ENCODE results near the gene HMOX2.

HMOX2 gene

DNA sequence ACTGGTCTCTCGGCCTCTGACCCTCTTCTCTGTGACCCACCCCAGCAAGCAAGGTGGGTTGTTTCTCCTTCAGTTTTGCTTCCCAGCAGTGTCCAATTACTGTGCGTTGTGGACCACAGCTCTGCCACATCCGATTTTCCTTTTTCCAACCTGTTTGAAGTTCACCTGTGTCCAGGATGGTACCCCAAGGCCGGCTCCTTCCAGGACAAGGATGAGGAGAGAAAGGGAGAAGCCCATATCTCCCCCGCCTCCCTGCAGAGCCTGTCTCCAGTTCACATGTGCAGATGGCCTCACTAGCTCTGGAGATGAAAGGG, 15.3 kb upstream of the HMOX2 start:
- DNase-seq (ENCODE audit: extremely low spot score) = no peak
- ChIA-PET POLR2A (no interaction called here), CTCF (interaction anchor here (0.6 kb wide), 2 partner anchors 16 to 17 kb away, joined by 3 read pairs; no protein-coding TSS in a partner anchor)
- TF ChIP-seq ARNT (IDR thresholded peaks at IDR 0.05) (no peak), ZNF384 (IDR thresholded peaks at IDR 0.05) (no peak), SUZ12 (IDR thresholded peaks at IDR 0.05) (no peak), TARDBP (IDR thresholded peaks at IDR 0.05) (no peak), FOXK2 (IDR thresholded peaks at IDR 0.05) (no peak), L3MBTL2 (conservative IDR thresholded peaks at IDR 0.05) (no peak), FOXM1 (IDR thresholded peaks at IDR 0.05; ENCODE audit: borderline replicate concordance) (no peak)
- TF ChIP-seq, protein P1, sequence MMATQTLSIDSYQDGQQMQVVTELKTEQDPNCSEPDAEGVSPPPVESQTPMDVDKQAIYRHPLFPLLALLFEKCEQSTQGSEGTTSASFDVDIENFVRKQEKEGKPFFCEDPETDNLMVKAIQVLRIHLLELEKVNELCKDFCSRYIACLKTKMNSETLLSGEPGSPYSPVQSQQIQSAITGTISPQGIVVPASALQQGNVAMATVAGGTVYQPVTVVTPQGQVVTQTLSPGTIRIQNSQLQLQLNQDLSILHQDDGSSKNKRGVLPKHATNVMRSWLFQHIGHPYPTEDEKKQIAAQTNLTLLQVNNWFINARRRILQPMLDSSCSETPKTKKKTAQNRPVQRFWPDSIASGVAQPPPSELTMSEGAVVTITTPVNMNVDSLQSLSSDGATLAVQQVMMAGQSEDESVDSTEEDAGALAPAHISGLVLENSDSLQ (IDR thresholded peaks at IDR 0.05) = no peak

DNA sequence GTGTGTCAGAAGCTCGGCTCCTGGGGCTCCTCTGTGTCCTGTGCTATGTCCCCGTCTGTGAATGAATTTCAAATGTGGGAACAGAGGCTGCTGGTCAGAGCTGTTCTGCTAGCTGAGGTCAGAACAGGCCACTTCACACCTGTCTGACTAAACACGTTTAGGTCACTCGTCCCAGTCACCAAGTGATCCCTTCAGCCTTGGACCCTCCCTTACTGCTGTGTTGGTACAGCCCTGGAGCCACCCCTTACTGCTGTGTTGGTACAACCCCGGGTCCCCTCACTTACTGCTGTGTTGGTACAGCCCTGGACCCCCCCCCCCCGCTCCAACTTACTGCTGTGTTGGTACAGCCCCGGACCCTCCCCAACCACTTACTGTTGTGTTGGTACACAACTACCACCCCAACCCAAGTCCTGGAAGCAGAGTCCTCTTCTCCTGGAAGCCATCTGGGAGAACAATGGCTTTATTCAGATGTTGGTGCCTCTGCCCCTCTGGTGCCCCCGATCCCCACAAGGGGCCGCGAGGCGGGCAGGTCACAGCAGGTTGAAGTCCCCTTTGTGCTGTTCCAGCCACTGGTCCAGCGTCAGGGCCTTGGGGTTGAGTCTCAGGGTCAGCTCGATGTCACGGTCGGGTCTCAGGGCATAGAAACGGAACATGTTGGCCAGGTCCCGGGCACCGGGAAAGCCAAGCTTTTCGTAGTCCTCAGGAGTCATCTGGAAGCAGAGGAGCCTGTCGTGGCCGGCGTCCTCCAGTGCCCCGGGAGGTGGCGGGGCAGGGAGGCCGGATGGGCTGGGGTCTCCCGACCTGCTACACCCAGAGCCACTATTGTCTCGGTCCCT, 14.7 kb upstream of the HMOX2 start:
- no peak for DNase-seq (ENCODE audit: extremely low spot score)
- CTCF ChIA-PET = interaction anchor here (0.6 kb wide), 1 partner anchor 17 kb away, joined by 3 read pairs; no protein-coding TSS in a partner anchor
- POLR2A ChIA-PET = no interaction called here
- TF ChIP-seq TARDBP (IDR thresholded peaks at IDR 0.05) (no peak), L3MBTL2 (conservative IDR thresholded peaks at IDR 0.05) (no peak), LEF1 (IDR thresholded peaks at IDR 0.05; ENCODE audit: borderline replicate concordance) (no peak), FOXK2 (IDR thresholded peaks at IDR 0.05) (no peak), SUZ12 (IDR thresholded peaks at IDR 0.05) (no peak), HDGF (IDR thresholded peaks at IDR 0.05; ENCODE audit: borderline replicate concordance) (no peak), NFRKB (IDR thresholded peaks at IDR 0.05) (no peak), FOXM1 (IDR thresholded peaks at IDR 0.05; ENCODE audit: borderline replicate concordance) (no peak), CTBP1 (IDR thresholded peaks at IDR 0.05; ENCODE audit: borderline replicate concordance) (no peak), SP1 (IDR thresholded peaks at IDR 0.05) (no peak), FOXA1 (IDR thresholded peaks at IDR 0.05) (no peak), ELF4 (IDR thresholded peaks at IDR 0.05) (no peak), ARNT (IDR thresholded peaks at IDR 0.05) (no peak), BHLHE40 (IDR thresholded peaks at IDR 0.05; ENCODE audit: borderline replicate concordance) (no peak), ZNF384 (IDR thresholded peaks at IDR 0.05) (no peak)
- TF ChIP-seq, protein P1 (IDR thresholded peaks at IDR 0.05) = no peak

DNA sequence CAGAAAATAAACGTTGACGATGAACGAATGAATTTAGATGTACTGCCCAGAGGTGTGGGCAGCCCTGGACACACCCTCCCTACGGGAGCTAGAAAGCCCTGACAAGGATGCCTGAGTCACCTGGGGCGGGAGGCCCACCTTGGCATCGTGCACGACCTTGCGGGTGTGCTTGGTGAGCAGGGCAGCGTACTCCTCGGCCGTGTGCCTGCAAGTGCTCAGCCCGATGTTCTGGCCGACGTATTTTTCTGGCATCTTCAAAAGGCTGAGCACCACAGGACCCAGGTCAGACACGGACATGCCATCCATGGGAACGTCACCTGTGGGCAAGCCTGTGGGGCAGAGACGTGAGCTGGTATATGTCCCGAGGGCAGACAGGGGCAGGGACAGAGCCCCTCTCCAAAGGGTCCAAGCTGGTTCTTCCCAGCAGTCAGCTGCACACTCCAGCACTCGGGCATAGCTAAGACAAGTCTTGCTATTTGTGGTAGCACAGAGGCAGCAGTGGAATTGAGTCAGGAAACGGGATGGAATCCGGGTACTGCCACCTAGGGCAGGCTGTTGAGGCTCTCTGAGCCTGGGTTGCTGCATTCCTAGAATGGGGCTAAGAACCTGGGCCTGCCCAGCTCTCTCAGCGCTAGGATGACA, 12.6 kb upstream of the HMOX2 start:
- CTCF ChIA-PET = interaction anchor here (0.6 to 1.4 kb wide), 3 partner anchors 12 to 74 kb away, joined by 3 to 5 read pairs (median 3); partner anchors contain the start of gene HMOX2
- POLR2A ChIA-PET = interaction anchor here (1.4 kb wide), 1 partner anchor 13 kb away, joined by 6 read pairs; the partner anchor contains the start of gene HMOX2
- TF ChIP-seq LEF1 (IDR thresholded peaks at IDR 0.05; ENCODE audit: borderline replicate concordance) (no peak), BHLHE40 (IDR thresholded peaks at IDR 0.05; ENCODE audit: borderline replicate concordance) (no peak), HDGF (IDR thresholded peaks at IDR 0.05; ENCODE audit: borderline replicate concordance) (no peak), L3MBTL2 (conservative IDR thresholded peaks at IDR 0.05) (no peak), FOXM1 (IDR thresholded peaks at IDR 0.05; ENCODE audit: borderline replicate concordance) (no peak), FOXK2 (IDR thresholded peaks at IDR 0.05) (no peak), NFRKB (IDR thresholded peaks at IDR 0.05) (no peak), ELF4 (IDR thresholded peaks at IDR 0.05) (no peak), ARNT (IDR thresholded peaks at IDR 0.05) (no peak), FOXA1 (IDR thresholded peaks at IDR 0.05) (no peak), CTBP1 (IDR thresholded peaks at IDR 0.05; ENCODE audit: borderline replicate concordance) (no peak), SUZ12 (IDR thresholded peaks at IDR 0.05) (no peak), ZNF384 (IDR thresholded peaks at IDR 0.05) (no peak), SP1 (IDR thresholded peaks at IDR 0.05) (no peak), TARDBP (IDR thresholded peaks at IDR 0.05) (no peak)
- TF ChIP-seq, protein P1 (IDR thresholded peaks at IDR 0.05) = no peak
- DNase-seq (ENCODE audit: extremely low spot score) = no peak

DNA sequence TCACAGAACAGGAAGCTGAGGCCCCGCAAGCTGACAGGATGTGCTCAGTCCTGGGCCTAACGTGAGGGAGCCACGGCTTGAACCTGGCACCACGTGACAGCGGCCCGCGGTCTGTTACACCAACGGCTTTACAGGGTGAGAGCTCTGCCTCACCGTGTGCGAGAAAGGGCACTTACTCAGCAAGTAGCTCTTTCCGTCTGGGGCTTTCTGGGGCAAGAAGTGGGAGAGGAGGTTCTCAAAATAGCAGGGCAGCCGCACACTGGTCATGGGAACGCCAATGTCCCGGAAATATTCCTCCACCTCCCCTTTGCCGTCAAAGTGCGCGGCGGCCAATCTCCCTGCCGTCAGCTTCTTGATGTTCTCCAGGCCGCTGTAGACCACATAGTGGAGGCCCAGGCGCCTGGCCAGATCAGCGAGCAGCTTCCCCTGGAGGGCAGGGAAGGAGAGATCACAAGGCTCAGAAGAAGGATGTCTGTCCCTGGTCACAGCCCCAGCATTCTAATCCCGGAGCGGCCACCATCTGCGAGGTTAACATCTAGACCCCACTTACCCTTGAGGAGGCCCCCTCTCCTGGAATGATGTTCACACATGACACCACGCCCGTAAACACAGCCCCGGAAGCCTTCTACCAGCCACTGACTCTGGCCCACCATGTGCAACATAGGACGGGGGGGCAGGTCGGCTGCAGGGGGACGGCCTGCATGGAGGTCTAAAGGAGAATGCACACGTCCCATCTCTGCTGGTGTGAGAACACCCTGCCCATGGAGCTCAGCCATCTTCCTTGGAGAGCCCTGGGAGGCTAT, 10.0 kb upstream of the HMOX2 start:
- DNase-seq (ENCODE audit: extremely low spot score) = no peak
- POLR2A ChIA-PET = no interaction called here
- CTCF ChIA-PET = no interaction called here
- no peak for TF ChIP-seq SUZ12 (IDR thresholded peaks at IDR 0.05)
- no peak for TF ChIP-seq L3MBTL2 (conservative IDR thresholded peaks at IDR 0.05)
- no peak for TF ChIP-seq SP1 (IDR thresholded peaks at IDR 0.05)
- TF ChIP-seq ZNF384 (IDR thresholded peaks at IDR 0.05) = no peak
- TF ChIP-seq HDGF (IDR thresholded peaks at IDR 0.05; ENCODE audit: borderline replicate concordance) = no peak
- no peak for TF ChIP-seq LEF1 (IDR thresholded peaks at IDR 0.05; ENCODE audit: borderline replicate concordance)
- TF ChIP-seq NFRKB (IDR thresholded peaks at IDR 0.05) = no peak
- TF ChIP-seq, protein P1 (IDR thresholded peaks at IDR 0.05) = no peak
- TF ChIP-seq ARNT (IDR thresholded peaks at IDR 0.05) = no peak
- no peak for TF ChIP-seq ELF4 (IDR thresholded peaks at IDR 0.05)
- no peak for TF ChIP-seq FOXA1 (IDR thresholded peaks at IDR 0.05)
- no peak for TF ChIP-seq TARDBP (IDR thresholded peaks at IDR 0.05)
- no peak for TF ChIP-seq FOXM1 (IDR thresholded peaks at IDR 0.05; ENCODE audit: borderline replicate concordance)
- TF ChIP-seq BHLHE40 (IDR thresholded peaks at IDR 0.05; ENCODE audit: borderline replicate concordance) = no peak
- TF ChIP-seq CTBP1 (IDR thresholded peaks at IDR 0.05; ENCODE audit: borderline replicate concordance) = no peak
